Endothelial cell of umbilical vein (primary cell): ENCODE results near the gene ACOX3. TPM values are rescaled to one million over a fixed set of nuclear protein-coding genes. Genes with fewer than 3 reads are reported as not detected.

Experiments used
- BruUV-seq: library from RNA; stranded (reverse); fragments of 400-500 nt; replicated peaks from 2 replicates; lab custom pipeline; 2021; lab: Mats Ljungman, UMichigan
- CTCF ChIA-PET: fragments of 300-600, 350-600 bp; sonication (Branson Sonifier 250); formaldehyde crosslinking; loops from one replicate; lab custom pipeline; 2021; ENCODE audit warnings: antibody characterized with exemption, inconsistent platforms; lab: Charles Lee
- POLR2A ChIA-PET: fragments of 300-600, 350-600 bp; sonication (Branson Sonifier 250); formaldehyde crosslinking; loops from one replicate; lab custom pipeline; 2021; ENCODE audit warnings: antibody characterized with exemption, inconsistent platforms; lab: Charles Lee
- DNase-seq: peaks from one replicate; pipeline ENCODE4 v3.0.0-alpha.2; 2011; ENCODE audit warnings: low read depth, low spot score
- FAIRE-seq: peaks from 2 replicates; lab custom pipeline; 2011; peaks lifted over from hg19 to GRCh38; lab: Jason Lieb, UNC
- H2AFZ ChIP-seq: 2 replicates; pipeline ENCODE4 v1.6.0; 2012; ENCODE audit warnings: low read depth, low read length, control low read depth, inconsistent platforms
- H3K27ac ChIP-seq: 2 replicates; pipeline ENCODE4 v1.5.1; 2011; ENCODE audit warnings: low read depth, mild to moderate bottlenecking, control low read depth, low read length, moderate library complexity; ENCODE audit not compliant: insufficient read depth
- H3K27me3 ChIP-seq, 2 experiments: 2 replicates each; pipeline versions ENCODE4 v1.6.0 to v1.6.1; 2011; ENCODE audit warnings: low read length in 2 of 2, mixed read lengths in 1 of 2; ENCODE audit not compliant: control insufficient read depth in 2 of 2, insufficient read depth in 2 of 2
- H3K36me3 ChIP-seq, 2 experiments: 2 replicates in 1 of 2; 3 replicates in 1 of 2; pipeline ENCODE4 v1.5.1; 2011; ENCODE audit warnings: low read length in 2 of 2, mild to moderate bottlenecking in 1 of 2, moderate library complexity in 1 of 2; ENCODE audit not compliant: control insufficient read depth in 2 of 2, insufficient read depth in 2 of 2; ENCODE audit errors: extremely low read depth in 1 of 2
- H3K4me1 ChIP-seq: 3 replicates; pipeline ENCODE4 v1.5.1; 2011; ENCODE audit warnings: mild to moderate bottlenecking, low read length; ENCODE audit not compliant: control insufficient read depth, insufficient read depth; ENCODE audit errors: extremely low read depth
- H3K4me2 ChIP-seq: 2 replicates; pipeline ENCODE4 v1.6.1; 2011; ENCODE audit warnings: low read length, control low read depth, mixed read lengths; ENCODE audit not compliant: insufficient read depth
- H3K4me3 ChIP-seq, 3 experiments: fragments of 200-600 bp in 1 of 3; sonication (generic), shearing (Covaris generic) in 1 of 3; replicated peaks in 1 of 3; 2 replicates each; pipeline ENCODE4 v1.5.1; 2011 to 2016; ENCODE audit warnings: control low read depth in 3 of 3, low read length in 3 of 3, mild to moderate bottlenecking in 2 of 3, inconsistent platforms in 1 of 3, low read depth in 1 of 3, moderate library complexity in 1 of 3; ENCODE audit not compliant: insufficient read depth in 1 of 3
- H3K79me2 ChIP-seq: 2 replicates; pipeline ENCODE4 v1.6.0; 2012; ENCODE audit warnings: low read length, inconsistent platforms; ENCODE audit not compliant: control insufficient read depth, insufficient read depth
- H3K9ac ChIP-seq: replicated peaks from 2 replicates; pipeline ENCODE3; 2011; ENCODE audit warnings: low read length, control low read depth; ENCODE audit not compliant: insufficient read depth; ENCODE audit errors: extremely low read depth
- H3K9me1 ChIP-seq: replicated peaks from 3 replicates; pipeline ENCODE4 v1.6.0; 2011; ENCODE audit warnings: mild to moderate bottlenecking, low read length; ENCODE audit not compliant: control insufficient read depth, insufficient read depth; ENCODE audit errors: extremely low read depth
- H3K9me3 ChIP-seq: replicated peaks from 2 replicates; pipeline ENCODE4 v1.5.1; 2012; ENCODE audit warnings: low read length, inconsistent platforms; ENCODE audit not compliant: control insufficient read depth, insufficient read depth
- H4K20me1 ChIP-seq: replicated peaks from 2 replicates; pipeline ENCODE3; 2011; ENCODE audit warnings: mild to moderate bottlenecking, low read length; ENCODE audit not compliant: control insufficient read depth, insufficient read depth; ENCODE audit errors: extremely low read depth
- CTCF ChIP-seq, 2 donors: IDR thresholded peaks; 1 replicate in 1 of 2; 2 replicates in 1 of 2; pipeline ENCODE4 v1.5.1; 2011; ENCODE audit warnings: low read length in 2 of 2, mild to moderate bottlenecking in 2 of 2, moderate library complexity in 2 of 2, control low read depth in 1 of 2, inconsistent platforms in 1 of 2, low read depth in 1 of 2; ENCODE audit not compliant: insufficient read depth in 1 of 2; ENCODE audit errors: extremely low read depth in 1 of 2
- GATA2 ChIP-seq: IDR thresholded peaks from 2 replicates; pipeline ENCODE4 v1.7.0; 2011; ENCODE audit warnings: low read depth, mild to moderate bottlenecking, moderate library complexity, mixed read lengths, low read length; ENCODE audit not compliant: insufficient read length, insufficient read depth
- JUN ChIP-seq: IDR thresholded peaks from 2 replicates; pipeline ENCODE4 v1.6.1; 2011; ENCODE audit warnings: borderline replicate concordance, low read depth; ENCODE audit not compliant: insufficient read length, insufficient read depth
- MAX ChIP-seq: IDR thresholded peaks from 2 replicates; pipeline ENCODE4 v1.6.1; 2011; ENCODE audit not compliant: insufficient read depth, insufficient read length
- POLR2AphosphoS5 ChIP-seq: IDR thresholded peaks from 2 replicates; pipeline ENCODE4 v1.6.1; 2012; ENCODE audit warnings: low read depth, mild to moderate bottlenecking, control low read depth, low read length, moderate library complexity; ENCODE audit not compliant: insufficient read depth
- dilution Hi-C: fragments of 300-500 bp; cut with MboI; formaldehyde crosslinking; loops from one replicate; pipeline ENCODE4 v1.15.0; 2019; ENCODE audit warnings: low sequenced_read_pairs; ENCODE audit not compliant: extremely low pct_ligation_motif_present
- intact Hi-C: fragments of 100-400 bp; cut with micrococcal nuclease; formaldehyde crosslinking; loops from one replicate; pipeline ENCODE4 v1.10.0; 2022
- polyA plus RNA-seq, 4 experiments: library from polyadenylated mRNA; depleted of rRNA in 3 of 4; stranded (reverse) in 3 of 4; unstranded in 1 of 4; fragments of >200 nt; gene quantifications; 2 replicates each; pipeline versions ENCODE4 v1.2.1 to v1.2.3, GENCODE V29; 2011 to 2012; ENCODE audit warnings: missing spikeins in 1 of 4
- total RNA-seq: library from RNA; stranded (reverse); gene quantifications from 2 replicates; pipeline ENCODE4 v1.2.3, GENCODE V29; 2021

ACOX3 gene
- total and polyA plus RNA-seq, 2 donors (not counting 3 experiments of a cell fraction or from before 2014, with no cell fraction given), result 13.0 to 26.3 TPM

GRCh38 chr4:8410641-8411271 is 29.8 kb downstream of the ACOX3 start:
- peak; percentile 94 for DNase-seq
- Histone ChIP-seq H4K20me1 (no peaks in the 10 kb centered on the region), H3K9me3 (no peaks in the 10 kb centered on the region), H3K36me3 (peaks cover 0 to 26% of the 10 kb centered on the region in 2 experiments), H3K27me3 (no peaks in the 10 kb centered on the region), H3K9ac (no peak overlapping the region), H3K4me3 (no peak overlapping the region), H3K4me2 (no peak overlapping the region), H3K79me2 (no peaks in the 10 kb centered on the region), H3K27ac (no peak overlapping the region), H3K9me1 (no peaks in the 10 kb centered on the region), H3K4me1 (no peaks in the 10 kb centered on the region), H2AFZ (no peak overlapping the region)
- dilution Hi-C loops (no loop called here), intact Hi-C loops (loop anchor here (2.0 kb wide), 2 partner anchors 18 to 144 kb away; no protein-coding TSS in a partner anchor)
- peak; percentile 94 for FAIRE-seq
- CTCF ChIA-PET, result interaction anchor here (0.7 to 2.0 kb wide), 23 partner anchors 9 to 234 kb away, joined by 3 to 57 read pairs (median 4); no protein-coding TSS in a partner anchor
- TF ChIP-seq CTCF (IDR thresholded peaks at IDR 0.05; ENCODE audit: extremely low read depth in 1 of 2, insufficient read depth in 1 of 2, low read depth in 1 of 2, low read length in 2 of 2) (peak; percentile 63 to 72), MAX (no peak), POLR2AphosphoS5 (peak; percentile 11), GATA2 (no peak), JUN (no peak)
- POLR2A ChIA-PET, result interaction anchor here (0.7 to 1.4 kb wide), 4 partner anchors 17 to 168 kb away, joined by 3 to 6 read pairs (median 4); no protein-coding TSS in a partner anchor
- BruUV-seq, result no TSS peak
